PC-9 (cell line): Measurements from ENCODE around the gene WDR7.

Experiments
- CTCF ChIP-seq: fragments of 200-600 bp; sonication (generic); conservative IDR thresholded peaks from 2 replicates; pipeline ENCODE4 v1.6.1; 2017; ENCODE audit warnings: mixed run types, antibody characterized with exemption, mild to moderate bottlenecking, moderate library complexity
- EZH2 ChIP-seq: fragments of 200-600 bp; sonication (generic); IDR thresholded peaks from 2 replicates; pipeline ENCODE4 v1.8.0; 2017; ENCODE audit warnings: antibody characterized with exemption, low read depth

- TF ChIP-seq CTCF, result no peak
- no peak for TF ChIP-seq EZH2
Observed at GRCh38 chr18:56900195-56901094, 249.3 kb downstream of the WDR7 start.
